GM19238 (cell line): Measurements from ENCODE around the gene CSRNP3.
"Not testable (repeated sequence)": the region's sequence is repeated elsewhere in the genome, so short reads cannot be mapped to it uniquely, and the experiment has no call there.

ENCODE experiments used
- DNase-seq: peaks from one replicate; pipeline ENCODE4 v3.0.0; 2011; ENCODE audit warnings: low spot score; ENCODE audit not compliant: insufficient read length

CSRNP3 gene

GRCh38 chr2:165633431-165633830 lies 163.9 kb downstream of the CSRNP3 start:
- DNase-seq: no peak

GRCh38 chr2:165634282-165634681 lies 164.8 kb downstream of the CSRNP3 start:
- DNase-seq: no peak

- no peak for DNase-seq
Measured at GRCh38 chr2:165634855-165635254, 165.4 kb downstream of the CSRNP3 start.

GRCh38 chr2:165635532-165635931 lies 166.0 kb downstream of the CSRNP3 start:
- no peak for DNase-seq

- no peak for DNase-seq
Measured at GRCh38 chr2:165636959-165637358, 167.5 kb downstream of the CSRNP3 start.

GRCh38 chr2:165637396-165637795 lies 167.9 kb downstream of the CSRNP3 start:
- DNase-seq: no peak

- no peak for DNase-seq
Measured at GRCh38 chr2:165639504-165639903, 170.0 kb downstream of the CSRNP3 start.

GRCh38 chr2:165640247-165640929 lies 170.9 kb downstream of the CSRNP3 start:
- no peak for DNase-seq

- DNase-seq: no peak
Measured at GRCh38 chr2:165645930-165646831, 176.7 kb downstream of the CSRNP3 start.

GRCh38 chr2:165647409-165647808 lies 177.9 kb downstream of the CSRNP3 start:
- DNase-seq: no peak

GRCh38 chr2:165648801-165649200 lies 179.3 kb downstream of the CSRNP3 start:
- DNase-seq: no peak

GRCh38 chr2:165651233-165651632 lies 181.7 kb downstream of the CSRNP3 start:
- DNase-seq: no peak

- no peak for DNase-seq
Measured at GRCh38 chr2:165655661-165656060, 186.2 kb downstream of the CSRNP3 start.

GRCh38 chr2:165660361-165660760 lies 190.9 kb downstream of the CSRNP3 start:
- DNase-seq: peak; percentile 5

GRCh38 chr2:165662720-165663119 lies 193.2 kb downstream of the CSRNP3 start:
- no peak for DNase-seq

- DNase-seq: no peak
Measured at GRCh38 chr2:165665614-165666013, 196.1 kb downstream of the CSRNP3 start.

- not testable (repeated sequence) for DNase-seq
Measured at GRCh38 chr2:165666073-165666472, 196.6 kb downstream of the CSRNP3 start.

- no peak for DNase-seq
Measured at GRCh38 chr2:165666605-165667004, 197.1 kb downstream of the CSRNP3 start.

- DNase-seq: no peak
Measured at GRCh38 chr2:165667375-165667774, 197.9 kb downstream of the CSRNP3 start.

GRCh38 chr2:165674780-165675179 lies 205.3 kb downstream of the CSRNP3 start:
- DNase-seq: no peak

- no peak for DNase-seq
Measured at GRCh38 chr2:165675551-165675968, 206.1 kb downstream of the CSRNP3 start.

GRCh38 chr2:165678882-165679281 lies 209.4 kb downstream of the CSRNP3 start:
- no peak for DNase-seq

- DNase-seq: no peak
Measured at GRCh38 chr2:165679621-165680020, 210.1 kb downstream of the CSRNP3 start.
